Activated CD4-positive, alpha-beta T cell treated with anti-CD3 and anti-CD28 coated beads, Interleukin-2, amount 10 ng/mL, durations not matched to agents 24 days and 14 days (primary cell): ENCODE measurements around the gene ADAMTSL2. TPM values are rescaled to one million over a fixed set of nuclear protein-coding genes. Genes with fewer than 3 reads are reported as not detected.
"Not testable (repeated sequence)": the region's sequence is repeated elsewhere in the genome, so short reads cannot be mapped to it uniquely, and the experiment has no call there.

Experiments
- DNase-seq: peaks from one replicate; pipeline ENCODE4 v3.0.0; 2022
- H3K27ac Mint-ChIP-seq: one replicate; pipeline ENCODE4 v1.8.0; 2022; ENCODE audit warnings: mild to moderate bottlenecking, mixed read lengths
- H3K27me3 Mint-ChIP-seq: one replicate; pipeline ENCODE4 v1.8.0; 2022; ENCODE audit warnings: mixed read lengths
- H3K36me3 Mint-ChIP-seq: one replicate; pipeline ENCODE4 v1.8.0; 2022; ENCODE audit warnings: low read depth, mild to moderate bottlenecking, mixed read lengths
- H3K4me1 Mint-ChIP-seq: one replicate; pipeline ENCODE4 v1.8.0; 2021; ENCODE audit warnings: mixed read lengths
- H3K4me3 Mint-ChIP-seq: one replicate; pipeline ENCODE4 v1.8.0; 2022; ENCODE audit warnings: mild to moderate bottlenecking, moderate library complexity, mixed read lengths
- H3K9me3 Mint-ChIP-seq: one replicate; pipeline ENCODE4 v1.8.0; 2021; ENCODE audit warnings: mixed read lengths
- intact Hi-C: fragments of 100-400 bp; cut with micrococcal nuclease; formaldehyde crosslinking; loops from one replicate; pipeline ENCODE4 v1.15.1; 2023
- total RNA-seq: library from RNA; stranded (reverse); gene quantifications from 2 replicates; pipeline ENCODE4 v1.2.3, GENCODE V29; 2022

The ADAMTSL2 gene
- total RNA-seq, 1 donor from 2014 or later = not detected

- no peaks in the 10 kb centered on the region for H3K36me3 Mint-ChIP-seq
- no peaks in the 10 kb centered on the region for H3K9me3 Mint-ChIP-seq
- H3K27ac Mint-ChIP-seq = no peak overlapping the region
- no peak for DNase-seq
- H3K27me3 Mint-ChIP-seq = no peaks in the 10 kb centered on the region
- intact Hi-C loops = no loop called here
- peaks cover 2% of the 10 kb centered on the region for H3K4me1 Mint-ChIP-seq
- H3K4me3 Mint-ChIP-seq = no peak overlapping the region
These were observed 24.0 kb downstream of the ADAMTSL2 start for GRCh38 chr9:133558191-133559126.

- H3K4me1 Mint-ChIP-seq = peaks cover 2% of the 10 kb centered on the region
- H3K9me3 Mint-ChIP-seq = no peaks in the 10 kb centered on the region
These were observed 25.8 kb downstream of the ADAMTSL2 start for GRCh38 chr9:133560311-133560710.

GRCh38 chr9:133560944-133561343, 26.4 kb downstream of the ADAMTSL2 start:
- Mint-ChIP-seq H3K4me3 (no peak overlapping the region), H3K36me3 (no peaks in the 10 kb centered on the region), H3K4me1 (peaks cover 2% of the 10 kb centered on the region), H3K27ac (no peak overlapping the region), H3K9me3 (no peaks in the 10 kb centered on the region), H3K27me3 (no peaks in the 10 kb centered on the region)
- intact Hi-C loops = no loop called here
- no peak for DNase-seq

More at GRCh38 chr9:133560311-133560710, 25.8 kb downstream of the ADAMTSL2 start:
- Mint-ChIP-seq H3K4me3 (no peak overlapping the region), H3K27me3 (no peaks in the 10 kb centered on the region), H3K36me3 (no peaks in the 10 kb centered on the region), H3K27ac (no peak overlapping the region)
- DNase-seq = no peak
- intact Hi-C loops = no loop called here

GRCh38 chr9:133561976-133562554, 27.6 kb downstream of the ADAMTSL2 start:
- Mint-ChIP-seq H3K4me1 (peaks cover 2% of the 10 kb centered on the region), H3K27me3 (no peaks in the 10 kb centered on the region), H3K4me3 (no peak overlapping the region), H3K36me3 (no peaks in the 10 kb centered on the region), H3K9me3 (no peaks in the 10 kb centered on the region), H3K27ac (no peak overlapping the region)
- intact Hi-C loops = no loop called here
- no peak for DNase-seq

GRCh38 chr9:133562611-133563290, 28.2 kb downstream of the ADAMTSL2 start:
- intact Hi-C loops = no loop called here
- Mint-ChIP-seq H3K4me1 (peaks cover 2% of the 10 kb centered on the region), H3K4me3 (no peak overlapping the region), H3K27ac (no peak overlapping the region), H3K36me3 (no peaks in the 10 kb centered on the region), H3K9me3 (no peaks in the 10 kb centered on the region), H3K27me3 (no peaks in the 10 kb centered on the region)
- DNase-seq = no peak

GRCh38 chr9:133563291-133563796, 28.8 kb downstream of the ADAMTSL2 start:
- H3K9me3 Mint-ChIP-seq = no peaks in the 10 kb centered on the region
- no peak overlapping the region for H3K27ac Mint-ChIP-seq
- peaks cover 2% of the 10 kb centered on the region for H3K4me1 Mint-ChIP-seq
- no peak overlapping the region for H3K4me3 Mint-ChIP-seq
- no peaks in the 10 kb centered on the region for H3K36me3 Mint-ChIP-seq
- intact Hi-C loops = no loop called here
- no peaks in the 10 kb centered on the region for H3K27me3 Mint-ChIP-seq
- DNase-seq = no peak

GRCh38 chr9:133563814-133564213, 29.3 kb downstream of the ADAMTSL2 start:
- DNase-seq, intact Hi-C loops, H3K4me1 Mint-ChIP-seq, H3K9me3 Mint-ChIP-seq, H3K27ac Mint-ChIP-seq, H3K27me3 Mint-ChIP-seq, H3K4me3 Mint-ChIP-seq, H3K36me3 Mint-ChIP-seq: not testable (repeated sequence)

GRCh38 chr9:133564451-133565116, 30.1 kb downstream of the ADAMTSL2 start:
- Mint-ChIP-seq H3K9me3 (no peaks in the 10 kb centered on the region), H3K4me1 (no peaks in the 10 kb centered on the region), H3K4me3 (no peak overlapping the region), H3K27ac (no peak overlapping the region), H3K36me3 (no peaks in the 10 kb centered on the region), H3K27me3 (no peaks in the 10 kb centered on the region)
- intact Hi-C loops = no loop called here
- no peak for DNase-seq

GRCh38 chr9:133566382-133566781, 31.9 kb downstream of the ADAMTSL2 start:
- H3K9me3 Mint-ChIP-seq = no peaks in the 10 kb centered on the region
- no peak overlapping the region for H3K27ac Mint-ChIP-seq
- no peaks in the 10 kb centered on the region for H3K36me3 Mint-ChIP-seq
- H3K4me3 Mint-ChIP-seq = no peak overlapping the region
- no peaks in the 10 kb centered on the region for H3K27me3 Mint-ChIP-seq
- no peaks in the 10 kb centered on the region for H3K4me1 Mint-ChIP-seq
- intact Hi-C loops = no loop called here
- DNase-seq = no peak

- H3K4me3 Mint-ChIP-seq = no peak overlapping the region
- no peaks in the 10 kb centered on the region for H3K9me3 Mint-ChIP-seq
- intact Hi-C loops = no loop called here
- no peak overlapping the region for H3K27ac Mint-ChIP-seq
- H3K36me3 Mint-ChIP-seq = no peaks in the 10 kb centered on the region
- no peaks in the 10 kb centered on the region for H3K4me1 Mint-ChIP-seq
- DNase-seq = no peak
- no peaks in the 10 kb centered on the region for H3K27me3 Mint-ChIP-seq
These were observed 32.3 kb downstream of the ADAMTSL2 start for GRCh38 chr9:133566817-133567216.

GRCh38 chr9:133568186-133568585, 33.7 kb downstream of the ADAMTSL2 start:
- Mint-ChIP-seq H3K4me3 (no peak overlapping the region), H3K4me1 (no peaks in the 10 kb centered on the region), H3K36me3 (no peaks in the 10 kb centered on the region), H3K9me3 (no peaks in the 10 kb centered on the region), H3K27me3 (no peaks in the 10 kb centered on the region), H3K27ac (no peak overlapping the region)
- DNase-seq = no peak
- intact Hi-C loops = no loop called here

- intact Hi-C loops = no loop called here
- Mint-ChIP-seq H3K27ac (no peak overlapping the region), H3K36me3 (no peaks in the 10 kb centered on the region), H3K4me1 (no peaks in the 10 kb centered on the region), H3K4me3 (no peak overlapping the region), H3K27me3 (no peaks in the 10 kb centered on the region), H3K9me3 (no peaks in the 10 kb centered on the region)
- DNase-seq = no peak
These were observed 34.7 kb downstream of the ADAMTSL2 start for GRCh38 chr9:133569121-133569785.
